H7 (cell line): ENCODE results near the gene CTDNEP1. TPM values are rescaled to one million over a fixed set of nuclear protein-coding genes. Genes with fewer than 3 reads are reported as not detected.
A peak's percentile ranks its signal among the peaks of the same experiment; 100 is the strongest.

Experiments used
- DNase-seq: peaks from one replicate; pipeline ENCODE4 v3.0.0; 2012
- H3K27me3 ChIP-seq: 2 replicates; pipeline ENCODE4 v1.6.0; 2011; ENCODE audit warnings: mild to moderate bottlenecking, low read length; ENCODE audit not compliant: control insufficient read depth, insufficient read depth
- H3K36me3 ChIP-seq: replicated peaks from 2 replicates; pipeline ENCODE4 v1.5.1; 2011; ENCODE audit warnings: low read length; ENCODE audit not compliant: control insufficient read depth, insufficient read depth
- H3K4me3 ChIP-seq: 2 replicates; pipeline ENCODE4 v1.5.1; 2011; ENCODE audit warnings: low read depth, mild to moderate bottlenecking, control low read depth, low read length, moderate library complexity; ENCODE audit not compliant: insufficient read depth
- total RNA-seq: library from RNA; depleted of rRNA; stranded (reverse); fragments of >200 nt; shearing (Covaris generic); gene quantifications from 2 replicates; pipeline ENCODE4 v1.2.3, GENCODE V29; 2014

CTDNEP1 gene
- total RNA-seq, 1 experiment from 2014 or later = 59.9 TPM

- peak; percentile 33 for DNase-seq
- peaks cover 17% of the 10 kb centered on the region for H3K27me3 ChIP-seq
- no peaks in the 10 kb centered on the region; the same call in 1 of the 2 replicates for H3K36me3 ChIP-seq
- H3K4me3 ChIP-seq = no peak overlapping the region
These were observed 32.1 kb upstream of the CTDNEP1 start for GRCh38 chr17:7283471-7284216.

DNA sequence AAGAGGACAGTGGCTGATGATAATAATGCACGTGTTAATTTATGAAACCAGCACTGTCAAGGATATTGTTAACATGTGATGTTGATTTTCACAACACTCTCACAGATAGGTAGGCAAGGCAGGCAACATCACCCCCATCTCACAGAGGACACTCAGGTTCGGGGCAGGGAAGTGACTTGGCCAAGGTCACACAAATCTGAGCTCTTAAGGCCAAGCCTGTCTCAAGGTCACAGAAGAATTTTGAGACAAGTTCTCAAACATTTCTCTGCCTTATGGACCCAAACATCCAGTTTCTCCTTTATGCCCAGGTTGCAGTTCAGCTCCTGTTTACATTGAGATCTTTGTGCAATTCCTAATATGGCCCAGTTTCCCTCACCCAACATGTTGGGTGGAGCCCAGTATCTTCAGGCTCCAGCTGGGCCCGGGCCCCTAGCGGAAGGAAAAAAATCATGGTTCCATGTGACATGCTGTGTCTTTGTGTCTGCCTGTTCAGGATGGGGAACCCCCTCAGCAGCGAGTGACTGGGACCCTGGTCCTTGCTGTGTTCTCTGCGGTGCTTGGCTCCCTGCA is 31.3 kb upstream of the CTDNEP1 start:
- DNase-seq = peak; percentile 20
- H3K36me3 ChIP-seq = no peaks in the 10 kb centered on the region
- no peak overlapping the region for H3K4me3 ChIP-seq
- H3K27me3 ChIP-seq = peaks cover 17% of the 10 kb centered on the region

DNA sequence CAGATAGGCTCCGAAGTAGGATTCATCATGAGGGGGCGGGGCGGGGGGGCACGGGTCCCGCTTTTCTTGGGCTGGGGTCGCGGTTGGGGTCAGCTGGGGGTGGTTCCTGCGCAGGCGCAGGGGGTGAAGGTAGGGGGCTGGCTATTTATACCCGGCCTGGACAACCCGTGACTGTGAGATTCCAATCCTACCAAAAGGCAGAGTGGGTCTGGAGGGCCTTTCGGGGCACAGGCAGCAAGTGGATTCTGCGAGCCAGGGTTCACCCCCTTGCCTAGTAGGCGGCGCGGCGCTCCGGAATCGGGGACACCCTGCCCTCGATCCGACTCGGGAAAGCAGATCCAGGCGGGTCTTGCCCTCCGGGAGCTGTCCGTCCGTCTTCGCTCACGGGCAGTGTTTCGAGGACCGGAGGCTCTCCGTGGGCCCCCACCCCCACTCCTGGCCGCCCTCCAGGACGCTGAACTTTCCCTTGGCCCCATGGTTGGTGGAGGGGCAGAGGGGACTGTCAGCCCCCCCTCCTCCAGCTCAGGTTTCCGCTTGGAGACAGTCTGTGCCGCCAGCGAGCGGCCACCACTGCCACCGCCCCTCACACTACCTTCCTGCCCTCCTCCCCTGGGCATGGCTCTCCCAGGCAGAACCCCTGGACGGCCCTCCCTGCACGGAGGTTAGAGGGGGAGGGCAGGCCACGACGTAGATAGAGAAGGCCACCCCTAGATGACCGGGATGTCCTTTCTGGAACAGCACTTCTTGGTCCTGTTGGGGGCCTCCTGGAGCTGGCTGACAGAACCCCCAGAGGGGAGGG is 30.6 kb upstream of the CTDNEP1 start:
- Histone ChIP-seq H3K36me3 (no peaks in the 10 kb centered on the region), H3K27me3 (peaks cover 17% of the 10 kb centered on the region), H3K4me3 (peak overlapping the region; percentile 65)
- no peak for DNase-seq

- Histone ChIP-seq H3K4me3 (peak within 1 kb of the TSS; percentile 65), H3K27me3 (peaks cover 17% of the 10 kb centered on the region), H3K36me3 (no peaks in the 10 kb centered on the region)
- peak; percentile 100 for DNase-seq
These were observed 29.8 kb upstream of the CTDNEP1 start, which contains the start of gene SLC2A4 for GRCh38 chr17:7281074-7281952. TSS of gene SLC2A4 (plus strand) at chr17:7281718. CDS start at chr17:7281935, 217 bp downstream.

GRCh38 chr17:7280519-7281073 is 29.1 kb upstream of the CTDNEP1 start:
- Histone ChIP-seq H3K27me3 (peaks cover 17% of the 10 kb centered on the region), H3K36me3 (no peaks in the 10 kb centered on the region), H3K4me3 (peak overlapping the region; percentile 36)
- DNase-seq = peak; percentile 91

DNA sequence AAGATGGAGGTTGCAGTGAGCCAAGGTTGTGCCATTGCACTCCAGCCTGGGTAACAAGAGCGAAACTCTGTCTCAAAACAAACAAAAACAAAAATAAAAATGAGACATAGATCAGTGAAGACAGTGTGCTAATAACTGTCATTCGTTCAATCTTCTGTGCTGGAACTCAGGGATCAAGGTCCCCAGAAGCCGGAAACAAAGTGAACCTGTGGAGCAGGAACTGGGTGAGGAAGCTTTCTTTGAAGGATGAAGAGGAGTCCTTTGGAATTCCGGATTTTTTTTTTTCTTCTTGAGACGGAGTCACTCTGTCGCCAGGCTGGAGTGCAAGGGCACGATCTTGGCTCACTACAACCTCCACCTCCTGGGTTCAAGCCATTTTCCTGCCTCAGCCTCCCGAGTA is 27.9 kb upstream of the CTDNEP1 start:
- Histone ChIP-seq H3K27me3 (peaks cover 17% of the 10 kb centered on the region), H3K4me3 (no peak overlapping the region), H3K36me3 (no peaks in the 10 kb centered on the region)
- no peak for DNase-seq

- DNase-seq = no peak
- no peak overlapping the region for H3K4me3 ChIP-seq
- peaks cover 11% of the 10 kb centered on the region; the same call in 1 of the 2 replicates for H3K27me3 ChIP-seq
- H3K36me3 ChIP-seq = no peaks in the 10 kb centered on the region
These were observed 15.2 kb upstream of the CTDNEP1 start for GRCh38 chr17:7266784-7267183.

DNA sequence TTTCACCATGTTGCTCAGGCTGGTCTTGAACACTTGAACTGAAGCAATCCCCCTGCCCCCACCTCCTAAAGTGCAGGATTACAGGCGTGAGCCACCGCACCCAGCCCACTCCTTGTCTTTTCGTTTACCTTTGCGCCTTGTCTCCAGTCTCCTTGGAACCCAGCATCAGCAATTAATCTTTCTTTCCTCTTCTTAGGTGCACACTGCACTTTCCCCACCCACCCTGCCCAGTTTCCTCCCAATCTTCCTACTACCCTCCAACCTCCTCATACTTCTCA is 12.2 kb upstream of the CTDNEP1 start:
- peak overlapping the region; percentile 79 for H3K4me3 ChIP-seq

GRCh38 chr17:7262935-7263800 is 11.6 kb upstream of the CTDNEP1 start:
- Histone ChIP-seq H3K4me3 (peak overlapping the region; percentile 79), H3K27me3 (peaks cover 22% of the 10 kb centered on the region; the same call in 1 of the 2 replicates), H3K36me3 (peaks cover 12% of the 10 kb centered on the region)
- peak; percentile 95 for DNase-seq

More for the DNA sequence above, 12.2 kb upstream of the CTDNEP1 start:
- Histone ChIP-seq H3K36me3 (peaks cover 9% of the 10 kb centered on the region), H3K27me3 (peaks cover 22% of the 10 kb centered on the region; the same call in 1 of the 2 replicates)
- DNase-seq = peak; percentile 23

- peak; percentile 99 for DNase-seq
- peaks cover 22% of the 10 kb centered on the region; the same call in 1 of the 2 replicates for H3K27me3 ChIP-seq
- peaks cover 12% of the 10 kb centered on the region for H3K36me3 ChIP-seq
- peak within 1 kb of the TSS; percentile 79 for H3K4me3 ChIP-seq
These were observed 10.8 kb upstream of the CTDNEP1 start, which contains the start of gene CLDN7 for GRCh38 chr17:7262192-7262934. TSS of gene CLDN7 (minus strand) at chr17:7262478. CDS start at chr17:7262043, 435 bp downstream.

GRCh38 chr17:7261379-7262191 is 10.1 kb upstream of the CTDNEP1 start:
- H3K4me3 ChIP-seq = peak overlapping the region; percentile 79
- H3K27me3 ChIP-seq = peaks cover 22% of the 10 kb centered on the region; the same call in 1 of the 2 replicates
- H3K36me3 ChIP-seq = peaks cover 13% of the 10 kb centered on the region
- peak; percentile 78 for DNase-seq
